Neural cell (in vitro differentiated cells): ENCODE results near the gene CTSZ.

ENCODE experiments used
- TAF1 ChIP-seq: IDR thresholded peaks from 2 replicates; pipeline ENCODE4 v1.6.1; 2012; ENCODE audit warnings: low read depth
- TF ChIP-seq, protein P1 (sequence below): fragments of 450-650 bp; IDR thresholded peaks from 2 replicates; pipeline ENCODE4 v1.5.1; 2014; ENCODE audit warnings: antibody characterized with exemption, mild to moderate bottlenecking, moderate library complexity; ENCODE audit not compliant: poor library complexity, severe bottlenecking

DNA sequence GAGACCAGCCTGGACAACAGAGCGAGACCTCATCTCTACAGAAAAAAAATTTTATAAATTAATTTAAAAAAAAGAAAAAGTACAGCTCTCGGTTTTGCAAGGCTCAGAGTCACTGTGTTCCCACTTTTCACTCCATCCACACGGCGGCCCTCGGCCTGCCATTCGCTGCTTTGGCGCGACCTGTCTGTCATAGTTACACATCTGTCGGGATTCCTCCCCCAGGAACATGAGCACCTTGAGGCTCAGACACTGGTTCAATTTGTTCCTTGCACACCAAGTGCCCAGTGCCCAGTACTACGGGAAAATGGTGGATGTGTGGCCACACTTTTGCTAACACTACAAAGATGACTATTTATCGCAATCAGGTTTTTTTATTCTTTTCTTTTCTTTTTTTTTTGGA is 8.4 kb downstream of the CTSZ start:
- TF ChIP-seq TAF1 = no peak
- TF ChIP-seq, protein P1, sequence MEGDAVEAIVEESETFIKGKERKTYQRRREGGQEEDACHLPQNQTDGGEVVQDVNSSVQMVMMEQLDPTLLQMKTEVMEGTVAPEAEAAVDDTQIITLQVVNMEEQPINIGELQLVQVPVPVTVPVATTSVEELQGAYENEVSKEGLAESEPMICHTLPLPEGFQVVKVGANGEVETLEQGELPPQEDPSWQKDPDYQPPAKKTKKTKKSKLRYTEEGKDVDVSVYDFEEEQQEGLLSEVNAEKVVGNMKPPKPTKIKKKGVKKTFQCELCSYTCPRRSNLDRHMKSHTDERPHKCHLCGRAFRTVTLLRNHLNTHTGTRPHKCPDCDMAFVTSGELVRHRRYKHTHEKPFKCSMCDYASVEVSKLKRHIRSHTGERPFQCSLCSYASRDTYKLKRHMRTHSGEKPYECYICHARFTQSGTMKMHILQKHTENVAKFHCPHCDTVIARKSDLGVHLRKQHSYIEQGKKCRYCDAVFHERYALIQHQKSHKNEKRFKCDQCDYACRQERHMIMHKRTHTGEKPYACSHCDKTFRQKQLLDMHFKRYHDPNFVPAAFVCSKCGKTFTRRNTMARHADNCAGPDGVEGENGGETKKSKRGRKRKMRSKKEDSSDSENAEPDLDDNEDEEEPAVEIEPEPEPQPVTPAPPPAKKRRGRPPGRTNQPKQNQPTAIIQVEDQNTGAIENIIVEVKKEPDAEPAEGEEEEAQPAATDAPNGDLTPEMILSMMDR = no peak
